Measurements from ENCODE around the gene JUP. TPM values are rescaled to one million over a fixed set of nuclear protein-coding genes. Genes with fewer than 3 reads are reported as not detected.
A peak's percentile ranks its signal among the peaks of the same experiment; 100 is the strongest.
"Not testable (repeated sequence)": the region's sequence is repeated elsewhere in the genome, so short reads cannot be mapped to it uniquely, and the experiment has no call there.

Gene JUP
- total RNA-seq (2014; rRNA removed; shearing (Covaris generic)), result 27.5 and 37.2 TPM in 2 replicates

- DNase-seq (ENCODE audit: low read depth), result peak; percentile 98
Observed at GRCh38 chr17:41786227-41787020, at the start of gene JUP. TSS of gene JUP (minus strand) at chr17:41786711. CDS start at chr17:41771854, 14,857 bp downstream.

- DNase-seq (ENCODE audit: low read depth), result peak; percentile 48
Observed at GRCh38 chr17:41835800-41836549, 49.5 kb upstream of the JUP start, which contains the start of gene NT5C3B. TSS of gene NT5C3B (minus strand) at chr17:41836232. CDS start at chr17:41836193, 39 bp downstream.

GRCh38 chr17:41835214-41835799, 48.8 kb upstream of the JUP start:
- DNase-seq (ENCODE audit: low read depth), result no peak

- not testable (repeated sequence) for DNase-seq (ENCODE audit: low read depth)
Observed at GRCh38 chr17:41829961-41830360, 43.5 kb upstream of the JUP start.

- no peak for DNase-seq (ENCODE audit: low read depth)
Observed at GRCh38 chr17:41825175-41825845, 38.8 kb upstream of the JUP start.

- DNase-seq (ENCODE audit: low read depth), result no peak
Observed at GRCh38 chr17:41824086-41824485, 37.6 kb upstream of the JUP start.

- DNase-seq (ENCODE audit: low read depth), result no peak
Observed at GRCh38 chr17:41823580-41823979, 37.1 kb upstream of the JUP start.

- no peak for DNase-seq (ENCODE audit: low read depth)
Observed at GRCh38 chr17:41823141-41823524, 36.6 kb upstream of the JUP start.

GRCh38 chr17:41822216-41823140, 36.0 kb upstream of the JUP start:
- DNase-seq (ENCODE audit: low read depth), result no peak

GRCh38 chr17:41821776-41822175, 35.3 kb upstream of the JUP start:
- no peak for DNase-seq (ENCODE audit: low read depth)

- no peak for DNase-seq (ENCODE audit: low read depth)
Observed at GRCh38 chr17:41818024-41818423, 31.5 kb upstream of the JUP start.

- no peak for DNase-seq (ENCODE audit: low read depth)
Observed at GRCh38 chr17:41816637-41817320, 30.3 kb upstream of the JUP start.

GRCh38 chr17:41814195-41814594, 27.7 kb upstream of the JUP start:
- DNase-seq (ENCODE audit: low read depth), result no peak

GRCh38 chr17:41813699-41814124, 27.2 kb upstream of the JUP start:
- DNase-seq (ENCODE audit: low read depth), result no peak

- no peak for DNase-seq (ENCODE audit: low read depth)
Observed at GRCh38 chr17:41813152-41813680, 26.7 kb upstream of the JUP start.

GRCh38 chr17:41812381-41813151, 26.1 kb upstream of the JUP start, which contains the start of gene FKBP10:
TSS of gene FKBP10 (plus strand) at chr17:41813004. CDS start at chr17:41813035, 31 bp downstream.
- DNase-seq (ENCODE audit: low read depth), result peak; percentile 82

- DNase-seq (ENCODE audit: low read depth), result peak; percentile 74
Observed at GRCh38 chr17:41811549-41812380, 25.3 kb upstream of the JUP start, which contains the start of gene P3H4. TSS of gene P3H4 (minus strand) at chr17:41811949. CDS start at chr17:41811915, 34 bp downstream.

Measured in RPMI7951 (cell line).